OCI-LY7 (cell line): ENCODE data around the gene SEPTIN12. TPM values are rescaled to one million over a fixed set of nuclear protein-coding genes. Genes with fewer than 3 reads are reported as not detected.

Experiments
- BruUV-seq: library from RNA; stranded (reverse); fragments of 400-500 nt; replicated peaks from 2 replicates; lab custom pipeline; 2021; lab: Mats Ljungman, UMichigan
- CTCF ChIA-PET: fragments of 300-600 bp; sonication (Branson Sonifier 250); formaldehyde crosslinking; loops from one replicate; lab custom pipeline; 2022; ENCODE audit warnings: antibody characterized with exemption; ENCODE audit not compliant: unreplicated experiment; lab: Charles Lee
- POLR2A ChIA-PET: fragments of 300-600 bp; sonication (Branson Sonifier 250); formaldehyde crosslinking; loops from one replicate; lab custom pipeline; 2022; ENCODE audit warnings: antibody characterized with exemption; lab: Charles Lee
- DNase-seq: peaks from one replicate; pipeline ENCODE4 v3.0.0-alpha.2; 2015; ENCODE audit warnings: low spot score
- H2AFZ ChIP-seq: fragments of 200-600 bp; sonication (generic), shearing (Covaris generic); 2 replicates; pipeline ENCODE4 v1.6.1; 2014; ENCODE audit warnings: mild to moderate bottlenecking, antibody characterized with exemption, low read length, moderate library complexity
- H3K27ac ChIP-seq: fragments of 200-600 bp; sonication (generic); 2 replicates; pipeline ENCODE4 v1.5.1; 2014; ENCODE audit warnings: mixed run types, low read depth, mild to moderate bottlenecking, moderate library complexity, low read length, inconsistent platforms; ENCODE audit not compliant: poor library complexity, severe bottlenecking
- H3K36me3 ChIP-seq: fragments of 200-600 bp; sonication (generic); 2 replicates; pipeline ENCODE4 v1.6.1; 2014; ENCODE audit warnings: mild to moderate bottlenecking, antibody characterized with exemption, low read length, moderate library complexity, mixed read lengths; ENCODE audit not compliant: insufficient read depth
- H3K4me1 ChIP-seq: fragments of 200-600 bp; sonication (generic); 2 replicates; pipeline ENCODE4 v1.5.1; 2014; ENCODE audit warnings: mild to moderate bottlenecking, low read length; ENCODE audit not compliant: insufficient read depth, poor library complexity, severe bottlenecking
- H3K4me2 ChIP-seq: fragments of 200-600 bp; sonication (generic); 2 replicates; pipeline ENCODE4 v1.6.1; 2014; ENCODE audit warnings: mild to moderate bottlenecking, low read length
- H3K4me3 ChIP-seq: fragments of 200-600 bp; sonication (generic); 2 replicates; pipeline ENCODE4 v1.5.1; 2014; ENCODE audit warnings: mild to moderate bottlenecking, low read depth, low read length; ENCODE audit not compliant: poor library complexity, severe bottlenecking
- H3K79me2 ChIP-seq: fragments of 200-600 bp; sonication (generic); 2 replicates; pipeline ENCODE4 v1.6.1; 2016; ENCODE audit warnings: low read depth, mild to moderate bottlenecking, low read length, moderate library complexity, mixed read lengths; ENCODE audit not compliant: insufficient read depth
- H3K9me2 ChIP-seq: fragments of 200-600 bp; sonication (generic); 2 replicates; pipeline ENCODE4 v1.6.1; 2016; ENCODE audit warnings: mild to moderate bottlenecking, low read length, mixed read lengths; ENCODE audit not compliant: insufficient read depth
- H3K9me3 ChIP-seq: fragments of 200-600 bp; sonication (generic); 2 replicates; pipeline ENCODE4 v1.6.1; 2014; ENCODE audit warnings: mild to moderate bottlenecking, mixed run types, low read length, mixed read lengths
- H4K20me1 ChIP-seq: fragments of 200-600 bp; sonication (generic); 2 replicates; pipeline ENCODE4 v1.6.1; 2014; ENCODE audit warnings: mild to moderate bottlenecking, antibody characterized with exemption, low read length, moderate library complexity, mixed read lengths; ENCODE audit not compliant: insufficient read depth
- EZH2phosphoT487 ChIP-seq: fragments of 200-600 bp; sonication (generic); IDR thresholded peaks from 2 replicates; pipeline ENCODE4 v1.6.1; 2018; ENCODE audit warnings: low read depth, borderline replicate concordance, mild to moderate bottlenecking, mixed run types, antibody characterized with exemption, low read length, moderate library complexity, mixed read lengths
- intact Hi-C: fragments of 100-400 bp; cut with micrococcal nuclease; formaldehyde crosslinking; loops from one replicate; pipeline ENCODE4 v1.10.0; 2022; ENCODE audit not compliant: unreplicated experiment
- total RNA-seq, 2 experiments: library from RNA; depleted of rRNA in 1 of 2; stranded (reverse); fragments of >200 nt in 1 of 2; shearing (Covaris generic) in 1 of 2; gene quantifications; 2 replicates each; pipeline ENCODE4 v1.2.3, GENCODE V29; 2014 to 2022
- TF ChIP-seq, protein P1 (sequence below): fragments of 200-600 bp; sonication (generic); conservative IDR thresholded peaks from 2 replicates; pipeline ENCODE4 v1.5.1; 2014; ENCODE audit warnings: mild to moderate bottlenecking, antibody characterized with exemption, low read length, moderate library complexity, mixed read lengths

SEPTIN12 gene
- total RNA-seq, 2 experiments from 2014 or later: not detected

- DNase-seq: no peak
- H2AFZ ChIP-seq: no peak overlapping the region
- no peaks in the 10 kb centered on the region for H3K9me3 ChIP-seq
- POLR2A ChIA-PET: no interaction called here
- no peaks in the 10 kb centered on the region for H3K79me2 ChIP-seq
- no peaks in the 10 kb centered on the region for H3K4me1 ChIP-seq
- intact Hi-C loops: no loop called here
- CTCF ChIA-PET: no interaction called here
- H3K4me2 ChIP-seq: no peak overlapping the region
- TF ChIP-seq EZH2phosphoT487: no peak
- TF ChIP-seq, protein P1, sequence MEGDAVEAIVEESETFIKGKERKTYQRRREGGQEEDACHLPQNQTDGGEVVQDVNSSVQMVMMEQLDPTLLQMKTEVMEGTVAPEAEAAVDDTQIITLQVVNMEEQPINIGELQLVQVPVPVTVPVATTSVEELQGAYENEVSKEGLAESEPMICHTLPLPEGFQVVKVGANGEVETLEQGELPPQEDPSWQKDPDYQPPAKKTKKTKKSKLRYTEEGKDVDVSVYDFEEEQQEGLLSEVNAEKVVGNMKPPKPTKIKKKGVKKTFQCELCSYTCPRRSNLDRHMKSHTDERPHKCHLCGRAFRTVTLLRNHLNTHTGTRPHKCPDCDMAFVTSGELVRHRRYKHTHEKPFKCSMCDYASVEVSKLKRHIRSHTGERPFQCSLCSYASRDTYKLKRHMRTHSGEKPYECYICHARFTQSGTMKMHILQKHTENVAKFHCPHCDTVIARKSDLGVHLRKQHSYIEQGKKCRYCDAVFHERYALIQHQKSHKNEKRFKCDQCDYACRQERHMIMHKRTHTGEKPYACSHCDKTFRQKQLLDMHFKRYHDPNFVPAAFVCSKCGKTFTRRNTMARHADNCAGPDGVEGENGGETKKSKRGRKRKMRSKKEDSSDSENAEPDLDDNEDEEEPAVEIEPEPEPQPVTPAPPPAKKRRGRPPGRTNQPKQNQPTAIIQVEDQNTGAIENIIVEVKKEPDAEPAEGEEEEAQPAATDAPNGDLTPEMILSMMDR: no peak
- H3K36me3 ChIP-seq: peaks cover 79% of the 10 kb centered on the region
- no peaks in the 10 kb centered on the region for H4K20me1 ChIP-seq
- H3K4me3 ChIP-seq: no peak overlapping the region
- no peak overlapping the region for H3K27ac ChIP-seq
- BruUV-seq: no TSS peak
- H3K9me2 ChIP-seq: no peaks in the 10 kb centered on the region
These were observed 32.5 kb downstream of the SEPTIN12 start for GRCh38 chr16:4755687-4756086.

- no peak overlapping the region for H3K4me3 ChIP-seq
- intact Hi-C loops: no loop called here
- DNase-seq: no peak
- ChIA-PET CTCF (no interaction called here), POLR2A (no interaction called here)
- no peaks in the 10 kb centered on the region for H3K79me2 ChIP-seq
- H3K4me1 ChIP-seq: no peaks in the 10 kb centered on the region
- H4K20me1 ChIP-seq: no peaks in the 10 kb centered on the region
- no peaks in the 10 kb centered on the region for H3K9me3 ChIP-seq
- no TSS peak for BruUV-seq
- no peak overlapping the region for H3K27ac ChIP-seq
- no peak overlapping the region for H2AFZ ChIP-seq
- no peak overlapping the region for H3K4me2 ChIP-seq
- no peak for TF ChIP-seq EZH2phosphoT487
- TF ChIP-seq, protein P1: no peak
- peaks cover 71% of the 10 kb centered on the region for H3K36me3 ChIP-seq
- no peaks in the 10 kb centered on the region for H3K9me2 ChIP-seq
These were observed 33.3 kb downstream of the SEPTIN12 start for GRCh38 chr16:4754865-4755264.

- Histone ChIP-seq H3K79me2 (no peaks in the 10 kb centered on the region), H3K9me3 (no peaks in the 10 kb centered on the region), H2AFZ (no peak overlapping the region), H4K20me1 (no peaks in the 10 kb centered on the region), H3K36me3 (peaks cover 54% of the 10 kb centered on the region), H3K27ac (no peak overlapping the region), H3K9me2 (no peaks in the 10 kb centered on the region), H3K4me2 (no peak overlapping the region), H3K4me1 (peaks cover 2% of the 10 kb centered on the region), H3K4me3 (no peak overlapping the region)
- TF ChIP-seq, protein P1: no peak
- TF ChIP-seq EZH2phosphoT487: no peak
- ChIA-PET CTCF (no interaction called here), POLR2A (no interaction called here)
- intact Hi-C loops: no loop called here
- no TSS peak for BruUV-seq
- DNase-seq: no peak
These were observed 34.9 kb downstream of the SEPTIN12 start for GRCh38 chr16:4753227-4753626.
